SIG-M5 treated with dmso at 0.1 percent for 504 hours (cell line): ENCODE measurements around the gene HERPUD1.
"Not testable (repeated sequence)": the region's sequence is repeated elsewhere in the genome, so short reads cannot be mapped to it uniquely, and the experiment has no call there.

ENCODE experiments used
- DNase-seq: peaks from one replicate; lab custom pipeline; 2025; ENCODE audit not compliant: unreplicated experiment; lab: John Stamatoyannopoulos, UW

HERPUD1 gene

GRCh38 chr16:56953006-56953405 lies 21.1 kb downstream of the HERPUD1 start:
- DNase-seq = no peak

- no peak for DNase-seq
Observed at GRCh38 chr16:56956076-56956475, 24.1 kb downstream of the HERPUD1 start.

- DNase-seq = no peak
Observed at GRCh38 chr16:56956756-56957155, 24.8 kb downstream of the HERPUD1 start.

GRCh38 chr16:56960681-56961281 lies 28.8 kb downstream of the HERPUD1 start:
- DNase-seq = no peak

GRCh38 chr16:56961386-56961785 lies 29.4 kb downstream of the HERPUD1 start:
- DNase-seq = no peak

GRCh38 chr16:56961851-56962281 lies 29.9 kb downstream of the HERPUD1 start, which contains the start of gene CETP:
Gene CETP, plus strand, starts transcription at chr16:56961950. Its CDS starts 30 bp downstream, at chr16:56961980.
- no peak for DNase-seq

GRCh38 chr16:56964243-56965148 lies 32.6 kb downstream of the HERPUD1 start:
- peak; percentile 51 for DNase-seq

GRCh38 chr16:56965149-56966092 lies 33.5 kb downstream of the HERPUD1 start:
- no peak for DNase-seq

GRCh38 chr16:56966093-56966475 lies 34.1 kb downstream of the HERPUD1 start:
- no peak for DNase-seq

GRCh38 chr16:56967733-56968132 lies 35.8 kb downstream of the HERPUD1 start:
- no peak for DNase-seq

- no peak for DNase-seq
Observed at GRCh38 chr16:56969769-56970168, 37.8 kb downstream of the HERPUD1 start.

- DNase-seq = no peak
Observed at GRCh38 chr16:56970934-56971767, 39.2 kb downstream of the HERPUD1 start.

- DNase-seq = no peak
Observed at GRCh38 chr16:56971768-56972043, 39.8 kb downstream of the HERPUD1 start.

- DNase-seq = no peak
Observed at GRCh38 chr16:56972403-56973293, 40.7 kb downstream of the HERPUD1 start.

- DNase-seq = no peak
Observed at GRCh38 chr16:56973294-56973689, 41.4 kb downstream of the HERPUD1 start.

- DNase-seq = not testable (repeated sequence)
Observed at GRCh38 chr16:56973899-56974298, 42.0 kb downstream of the HERPUD1 start.

- no peak for DNase-seq
Observed at GRCh38 chr16:56974549-56975300, 42.8 kb downstream of the HERPUD1 start.

GRCh38 chr16:56975714-56976113 lies 43.8 kb downstream of the HERPUD1 start:
- DNase-seq = no peak

- DNase-seq = no peak
Observed at GRCh38 chr16:56977216-56977615, 45.3 kb downstream of the HERPUD1 start.
